Stimulated activated naive CD4-positive, alpha-beta T cell (primary cell): ENCODE measurements around the gene KIAA1328.

ENCODE experiments used
- DNase-seq, 6 experiments: peaks; one replicate each; lab custom pipeline; 2025; lab: John Stamatoyannopoulos, UW

KIAA1328 gene

DNA sequence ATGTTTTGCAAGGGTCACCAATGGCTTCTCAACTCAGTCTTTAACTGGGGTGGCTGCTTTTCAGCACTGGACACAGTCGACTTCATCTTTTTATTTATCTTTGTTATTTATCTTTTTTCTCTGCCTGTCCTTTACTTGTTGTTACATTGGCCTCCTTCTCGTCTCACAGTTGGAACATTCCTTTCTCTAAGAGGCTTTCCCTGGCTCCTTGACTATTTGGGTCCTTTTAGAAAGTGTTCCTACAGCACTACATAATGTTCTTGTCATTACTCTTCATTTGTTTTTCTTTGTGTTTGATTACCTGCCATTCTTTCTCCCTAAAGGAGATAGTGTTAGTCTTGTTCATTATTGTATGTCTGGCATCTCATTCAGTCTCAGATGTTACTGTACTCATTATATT lies 122.0 kb downstream of the KIAA1328 start:
- DNase-seq = no peak

GRCh38 chr18:36953047-36953446 lies 124.1 kb downstream of the KIAA1328 start:
- no peak for DNase-seq

- DNase-seq = no peak
Measured at GRCh38 chr18:36960038-36960437, 131.1 kb downstream of the KIAA1328 start.

GRCh38 chr18:36963464-36963863 lies 134.5 kb downstream of the KIAA1328 start:
- DNase-seq = no peak

DNA sequence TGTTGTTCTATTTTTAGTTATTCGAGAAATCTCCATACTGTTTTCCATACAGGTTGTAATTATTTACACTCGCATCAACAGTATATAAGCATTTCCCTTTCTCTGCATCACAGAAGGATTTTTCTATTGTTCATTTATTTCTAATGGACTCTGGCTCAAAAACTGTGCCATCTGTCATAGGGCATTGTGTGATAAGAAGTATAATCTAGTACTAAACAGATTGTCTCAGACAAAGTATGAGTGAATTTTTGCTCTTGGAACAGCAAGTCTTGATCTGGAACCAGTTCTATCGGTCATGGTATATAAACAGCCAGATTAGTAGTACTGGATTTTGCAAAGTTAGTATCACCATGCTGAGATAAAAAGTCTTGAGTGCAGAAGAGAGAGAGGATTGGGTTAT lies 145.8 kb downstream of the KIAA1328 start:
- no peak for DNase-seq

DNA sequence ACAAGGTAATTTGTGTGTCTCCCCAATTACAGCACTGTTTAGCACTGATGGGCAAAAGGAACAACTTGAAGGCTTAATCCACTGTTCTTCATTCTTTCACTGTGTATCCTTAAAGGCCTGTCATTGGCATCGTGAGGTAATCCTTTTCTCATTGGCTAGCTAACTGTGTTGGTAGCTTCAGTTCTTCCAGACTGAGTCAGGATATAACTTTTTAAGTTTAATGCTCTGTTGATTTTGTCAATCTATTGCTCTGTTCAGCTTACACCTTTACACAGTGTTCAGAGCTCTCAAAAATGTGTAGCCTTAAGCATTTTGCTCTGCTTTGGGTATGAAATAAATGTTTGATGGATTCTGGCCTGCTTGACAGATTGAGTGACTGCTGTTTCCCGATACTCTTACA lies 148.2 kb downstream of the KIAA1328 start:
- DNase-seq = no peak

GRCh38 chr18:36993068-36993467 lies 164.1 kb downstream of the KIAA1328 start:
- DNase-seq = no peak

GRCh38 chr18:37006742-37007141 lies 177.8 kb downstream of the KIAA1328 start:
- DNase-seq = no peak

DNA sequence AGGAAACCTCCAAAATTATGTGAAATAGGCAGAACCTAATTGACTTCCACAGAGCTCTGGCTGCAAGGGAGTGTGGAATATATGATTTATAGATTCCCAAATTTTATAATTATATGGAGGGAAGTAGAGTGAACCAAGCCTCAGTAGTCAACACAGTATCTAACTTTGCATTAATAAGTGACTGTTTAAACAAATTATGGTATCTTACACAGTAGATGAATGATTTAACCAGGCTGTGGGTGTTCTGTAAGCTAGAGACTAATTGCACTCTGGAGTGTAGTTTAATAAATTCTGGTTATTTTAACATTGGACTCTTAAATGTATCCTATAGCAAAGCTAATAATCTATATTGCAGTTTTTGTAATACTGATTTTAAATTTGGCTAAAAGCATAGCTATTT lies 183.5 kb downstream of the KIAA1328 start:
- no peak for DNase-seq

DNA sequence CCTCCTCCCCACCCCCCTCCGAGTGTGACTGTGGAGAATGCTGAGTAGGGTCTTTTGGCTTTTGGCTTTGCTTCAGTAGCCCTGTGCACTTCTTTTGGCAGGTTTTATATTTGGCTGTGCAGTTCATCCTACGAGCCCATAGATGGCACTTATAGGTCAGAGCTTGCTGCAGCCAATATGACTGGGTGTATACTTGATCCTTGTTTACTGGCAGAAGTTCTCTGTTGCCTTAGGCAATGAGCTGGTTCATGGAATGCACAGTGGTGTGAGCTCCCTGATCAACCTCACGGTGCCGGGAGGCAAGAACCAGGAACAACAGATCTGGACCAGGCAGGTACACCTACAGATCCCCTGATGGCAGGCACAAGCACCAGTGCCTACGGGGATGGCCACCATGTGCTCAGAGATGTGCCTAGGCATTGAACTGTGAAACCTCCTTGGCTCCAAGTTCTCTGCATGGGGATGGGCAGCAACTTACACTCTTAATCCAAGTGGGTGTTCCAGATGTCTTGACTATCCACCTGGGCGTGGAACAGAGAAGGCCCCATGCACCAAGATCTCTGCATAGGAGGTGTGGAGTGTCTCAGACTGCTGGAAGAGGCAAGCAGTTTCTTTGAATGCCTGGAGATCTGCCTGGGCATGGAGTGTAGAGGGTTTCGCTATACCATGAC lies 190.4 kb downstream of the KIAA1328 start:
- no peak for DNase-seq

DNA sequence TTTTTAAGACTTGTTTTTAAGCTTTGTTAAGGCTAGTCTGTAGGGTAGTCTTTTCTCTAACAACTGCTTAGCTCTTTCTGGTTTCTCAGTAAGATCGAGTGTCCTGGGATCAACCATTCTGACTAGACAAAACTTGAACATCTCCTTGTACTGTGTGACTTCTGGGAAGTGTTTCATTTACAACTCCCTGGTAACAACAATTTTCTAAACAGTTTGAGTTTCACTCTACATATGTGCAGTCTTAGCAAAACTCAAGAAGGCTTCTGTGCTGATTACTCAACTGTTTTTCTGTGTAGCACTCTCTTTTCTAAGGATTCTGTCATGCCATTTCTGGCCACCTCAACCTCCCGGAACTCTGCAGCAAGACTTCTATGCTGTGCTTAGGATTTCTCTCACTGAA lies 204.5 kb downstream of the KIAA1328 start:
- no peak for DNase-seq

DNA sequence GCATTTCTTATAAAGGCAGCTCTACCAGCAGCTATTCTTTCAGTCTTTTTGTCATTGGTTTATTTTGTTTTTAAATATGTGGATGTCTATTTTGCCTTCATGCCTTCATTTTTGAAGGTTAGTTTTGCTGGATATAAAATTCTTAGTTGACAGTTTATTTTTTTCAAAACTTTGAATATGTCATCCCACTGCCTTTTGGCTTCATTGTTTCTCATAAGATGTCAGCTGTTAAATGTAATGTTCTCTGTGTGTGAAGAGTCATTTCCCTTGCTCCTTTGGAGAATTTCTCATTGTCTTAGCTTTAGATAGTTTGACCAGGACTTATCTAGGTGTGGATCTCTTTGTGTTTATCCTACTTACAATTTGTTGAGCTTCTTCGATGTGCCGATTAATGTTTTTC lies 213.5 kb downstream of the KIAA1328 start:
- no peak for DNase-seq

- no peak for DNase-seq
Measured at GRCh38 chr18:37055137-37055802, 226.3 kb downstream of the KIAA1328 start.

GRCh38 chr18:37064187-37064586 lies 235.3 kb downstream of the KIAA1328 start:
- DNase-seq = no peak

- no peak for DNase-seq
Measured at GRCh38 chr18:37065254-37065653, 236.3 kb downstream of the KIAA1328 start.

GRCh38 chr18:37084912-37085311 lies 256.0 kb downstream of the KIAA1328 start:
- DNase-seq = no peak

- DNase-seq = no peak
Measured at GRCh38 chr18:37085362-37085761, 256.4 kb downstream of the KIAA1328 start.

GRCh38 chr18:37107748-37108522 lies 279.0 kb downstream of the KIAA1328 start:
- DNase-seq = no peak

DNA sequence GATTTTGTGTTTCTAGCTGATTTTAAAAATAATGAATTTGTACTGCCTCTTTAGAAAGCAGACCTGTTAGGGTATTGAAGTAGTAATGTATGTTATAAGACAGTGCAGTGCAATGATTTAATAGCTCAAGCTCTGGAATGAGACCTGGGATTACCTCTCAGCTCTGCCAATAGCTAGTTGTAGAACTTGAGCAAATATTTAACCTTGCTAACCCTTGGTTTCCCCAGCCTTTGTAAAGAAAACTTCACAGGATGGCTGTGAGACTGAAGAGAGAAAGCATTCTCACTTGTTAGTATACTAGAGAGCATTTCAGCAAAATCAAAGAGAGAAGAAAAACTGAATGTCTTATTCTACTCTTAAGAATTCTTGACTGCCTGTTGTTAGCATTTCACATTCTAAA lies 293.9 kb downstream of the KIAA1328 start:
- DNase-seq = no peak

GRCh38 chr18:37124516-37124915 lies 295.6 kb downstream of the KIAA1328 start:
- DNase-seq = no peak

- DNase-seq = no peak
Measured at GRCh38 chr18:37135177-37135576, 306.2 kb downstream of the KIAA1328 start.

DNA sequence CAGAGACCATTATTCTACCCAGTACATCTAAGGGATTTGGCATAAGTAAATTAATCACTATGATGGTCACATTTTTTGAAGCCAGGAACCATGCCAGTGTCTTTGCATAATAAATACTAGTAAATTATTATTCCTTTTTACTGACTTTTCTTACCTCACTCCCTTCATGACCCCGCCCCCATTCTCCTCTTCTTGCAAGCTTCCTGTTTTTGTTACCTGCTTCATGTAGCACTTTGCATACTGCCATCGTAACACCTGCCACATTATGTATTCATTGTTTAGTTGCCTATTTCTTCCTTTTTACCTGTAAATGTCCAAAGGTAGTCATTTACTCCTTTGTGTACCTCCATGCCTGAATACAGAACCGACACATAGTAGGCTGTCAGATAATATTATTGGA lies 309.5 kb downstream of the KIAA1328 start:
- no peak for DNase-seq

DNA sequence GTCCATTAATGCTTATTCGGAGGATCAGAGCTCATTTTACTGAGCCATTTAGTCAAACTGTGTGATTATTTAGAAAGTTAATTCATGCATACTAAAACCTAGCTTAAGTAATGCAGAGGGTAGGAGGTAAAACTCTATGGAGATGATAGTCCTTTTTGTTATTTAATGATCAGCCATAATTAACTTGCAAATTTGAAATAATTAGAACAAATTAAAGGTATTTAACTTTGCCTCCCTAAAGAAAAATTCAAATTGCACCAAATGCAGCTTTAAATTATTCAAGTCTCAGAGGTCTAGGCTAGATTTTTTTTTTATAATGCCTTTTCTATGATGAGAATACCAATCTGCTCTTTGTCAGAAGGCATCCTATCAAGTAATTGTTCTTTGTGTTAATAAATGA lies 310.9 kb downstream of the KIAA1328 start:
- no peak for DNase-seq
